H1 (cell line): ENCODE measurements around the gene GPR15LG.
"Not testable (repeated sequence)": the region's sequence is repeated elsewhere in the genome, so short reads cannot be mapped to it uniquely, and the experiment has no call there.

Source experiments
- BRCA1 ChIP-seq: IDR thresholded peaks from 2 replicates; pipeline ENCODE4 v1.6.1; 2012; ENCODE audit warnings: low read depth, low read length, improper control_type of control experiment
- CREB1 ChIP-seq: IDR thresholded peaks from 2 replicates; pipeline ENCODE4 v1.6.1; 2012; ENCODE audit warnings: inconsistent platforms
- EP300 ChIP-seq, 2 experiments: IDR thresholded peaks; 1 replicate in 1 of 2; 2 replicates in 1 of 2; pipeline ENCODE4 v1.6.1; 2011 to 2012; ENCODE audit warnings: low read depth in 2 of 2, low read length in 2 of 2, mild to moderate bottlenecking in 2 of 2, borderline replicate concordance in 1 of 2, inconsistent platforms in 1 of 2, moderate library complexity in 1 of 2
- EZH2 ChIP-seq: fragments of 200-600 bp; sonication (generic); IDR thresholded peaks from 2 replicates; pipeline ENCODE4 v1.7.1; 2012; ENCODE audit warnings: low read depth, mild to moderate bottlenecking, moderate library complexity, low read length, inconsistent platforms; ENCODE audit not compliant: severe bottlenecking
- GABPA ChIP-seq: IDR thresholded peaks from 2 replicates; pipeline ENCODE4 v1.6.1; 2011; ENCODE audit warnings: mild to moderate bottlenecking, low read length, moderate library complexity, borderline replicate concordance; ENCODE audit not compliant: insufficient read depth
- POLR2A ChIP-seq, 2 experiments: IDR thresholded peaks; 1 replicate in 1 of 2; 2 replicates in 1 of 2; pipeline ENCODE4 v1.6.1; 2011; ENCODE audit warnings: low read depth in 2 of 2, low read length in 2 of 2, mild to moderate bottlenecking in 2 of 2; ENCODE audit errors: control extremely low read depth in 1 of 2
- POLR2AphosphoS5 ChIP-seq: IDR thresholded peaks from 2 replicates; pipeline ENCODE4 v1.6.1; 2011; ENCODE audit warnings: low read depth, low read length
- SP2 ChIP-seq: IDR thresholded peaks from 2 replicates; pipeline ENCODE4 v1.6.1; 2012; ENCODE audit warnings: mild to moderate bottlenecking, low read length, inconsistent platforms
- YY1 ChIP-seq: IDR thresholded peaks from 2 replicates; pipeline ENCODE4 v1.6.1; 2011; ENCODE audit warnings: low read depth, mild to moderate bottlenecking, low read length
- ZNF274 ChIP-seq: IDR thresholded peaks from 2 replicates; pipeline ENCODE4 v1.7.0; 2012; ENCODE audit warnings: low read length, borderline replicate concordance; ENCODE audit errors: extremely low read depth
- TF ChIP-seq, protein P1 (sequence below), 3 experiments: IDR thresholded peaks; 1 replicate in 2 of 3; 2 replicates in 1 of 3; pipeline versions ENCODE4 v1.5.1 to v1.6.1; 2011; ENCODE audit warnings: low read length in 3 of 3, mild to moderate bottlenecking in 3 of 3, inconsistent platforms in 2 of 3, low read depth in 1 of 3, moderate library complexity in 1 of 3; ENCODE audit not compliant: insufficient read depth in 1 of 3; ENCODE audit errors: control extremely low read depth in 1 of 3
- TF ChIP-seq, protein P2 (sequence below): IDR thresholded peaks from 2 replicates; pipeline ENCODE4 v1.6.1; 2012; ENCODE audit warnings: inconsistent platforms

DNA sequence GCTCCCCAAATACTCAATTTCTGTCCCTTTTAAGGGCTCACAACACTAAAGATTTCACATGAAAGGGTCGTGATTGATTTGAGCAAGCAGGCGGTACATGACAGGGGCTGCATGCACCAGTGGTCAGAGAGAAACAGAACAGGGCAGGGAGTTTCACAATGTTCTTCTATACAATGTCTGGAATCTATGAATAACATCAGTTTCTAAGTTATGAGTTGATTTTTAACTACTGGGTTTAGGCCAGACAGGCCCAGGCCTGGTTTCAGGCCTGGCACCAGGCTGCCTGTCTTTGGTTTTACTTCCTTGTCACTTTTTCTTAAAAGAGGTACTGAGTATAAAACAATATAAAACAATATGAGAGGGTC lies 6.3 kb upstream of the GPR15LG start:
- TF ChIP-seq, protein P1, sequence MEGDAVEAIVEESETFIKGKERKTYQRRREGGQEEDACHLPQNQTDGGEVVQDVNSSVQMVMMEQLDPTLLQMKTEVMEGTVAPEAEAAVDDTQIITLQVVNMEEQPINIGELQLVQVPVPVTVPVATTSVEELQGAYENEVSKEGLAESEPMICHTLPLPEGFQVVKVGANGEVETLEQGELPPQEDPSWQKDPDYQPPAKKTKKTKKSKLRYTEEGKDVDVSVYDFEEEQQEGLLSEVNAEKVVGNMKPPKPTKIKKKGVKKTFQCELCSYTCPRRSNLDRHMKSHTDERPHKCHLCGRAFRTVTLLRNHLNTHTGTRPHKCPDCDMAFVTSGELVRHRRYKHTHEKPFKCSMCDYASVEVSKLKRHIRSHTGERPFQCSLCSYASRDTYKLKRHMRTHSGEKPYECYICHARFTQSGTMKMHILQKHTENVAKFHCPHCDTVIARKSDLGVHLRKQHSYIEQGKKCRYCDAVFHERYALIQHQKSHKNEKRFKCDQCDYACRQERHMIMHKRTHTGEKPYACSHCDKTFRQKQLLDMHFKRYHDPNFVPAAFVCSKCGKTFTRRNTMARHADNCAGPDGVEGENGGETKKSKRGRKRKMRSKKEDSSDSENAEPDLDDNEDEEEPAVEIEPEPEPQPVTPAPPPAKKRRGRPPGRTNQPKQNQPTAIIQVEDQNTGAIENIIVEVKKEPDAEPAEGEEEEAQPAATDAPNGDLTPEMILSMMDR (IDR thresholded peaks at IDR 0.05; ENCODE audit: control extremely low read depth in 1 of 3, insufficient read depth in 1 of 3, low read depth in 1 of 3, low read length in 3 of 3), result not testable (repeated sequence)
- not testable (repeated sequence) for TF ChIP-seq SP2; POLR2A (IDR thresholded peaks at IDR 0.05; ENCODE audit: control extremely low read depth in 1 of 2, low read depth in 2 of 2, low read length in 2 of 2); CREB1; GABPA; BRCA1; EP300 (IDR thresholded peaks at IDR 0.05; ENCODE audit: borderline replicate concordance in 1 of 2, low read depth in 2 of 2, low read length in 2 of 2); EZH2; YY1; POLR2AphosphoS5; ZNF274
- TF ChIP-seq, protein P2, sequence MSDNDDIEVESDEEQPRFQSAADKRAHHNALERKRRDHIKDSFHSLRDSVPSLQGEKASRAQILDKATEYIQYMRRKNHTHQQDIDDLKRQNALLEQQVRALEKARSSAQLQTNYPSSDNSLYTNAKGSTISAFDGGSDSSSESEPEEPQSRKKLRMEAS, result not testable (repeated sequence)
